B cell (primary cell): ENCODE data around the gene TNRC6B. TPM values are rescaled to one million over a fixed set of nuclear protein-coding genes. Genes with fewer than 3 reads are reported as not detected.

Source experiments
- ATAC-seq: fragments of 200-7000 bp; cut with Tn5 transposase; one replicate; pipeline ENCODE4 v1.10.0; 2021; ENCODE audit warnings: low read depth, mild to moderate bottlenecking, moderate number of reproducible peaks, moderate library complexity
- CTCF ChIA-PET: fragments of 350-600 bp; sonication (Branson Sonifier 250); formaldehyde crosslinking; loops from one replicate; lab custom pipeline; 2021; ENCODE audit warnings: antibody characterized with exemption, inconsistent platforms; lab: Charles Lee
- POLR2A ChIA-PET: fragments of 350-600 bp; sonication (Branson Sonifier 250); formaldehyde crosslinking; loops from one replicate; lab custom pipeline; 2021; ENCODE audit warnings: antibody characterized with exemption; lab: Charles Lee
- DNase-seq: peaks from one replicate; pipeline ENCODE4 v3.0.0; 2013
- H2AFZ ChIP-seq: 2 replicates; pipeline ENCODE4 v1.6.1; 2012; ENCODE audit warnings: mild to moderate bottlenecking, low read depth, low read length; ENCODE audit not compliant: insufficient read depth, poor library complexity, severe bottlenecking
- H3K27ac ChIP-seq, 2 donors: 1 replicate in 1 of 2; 2 replicates in 1 of 2; pipeline ENCODE4 v1.5.1; 2012 to 2013; ENCODE audit warnings: low read length in 2 of 2, mild to moderate bottlenecking in 2 of 2, moderate library complexity in 1 of 2
- H3K27me3 ChIP-seq, 4 experiments: fragments of 200-600 bp in 1 of 4; sonication (generic) in 1 of 4; replicated peaks in 1 of 4; 1 replicate in 2 of 4; 2 replicates in 2 of 4; pipeline versions ENCODE4 v1.6.1 to v1.7.0; 2013 to 2016; ENCODE audit warnings: low read length in 3 of 4, mild to moderate bottlenecking in 2 of 4, mixed read lengths in 1 of 4, moderate library complexity in 1 of 4; ENCODE audit not compliant: insufficient read depth in 4 of 4, control insufficient read depth in 3 of 4; ENCODE audit errors: control extremely low read depth in 1 of 4
- H3K36me3 ChIP-seq, 2 experiments: replicated peaks in 1 of 2; 1 replicate in 1 of 2; 2 replicates in 1 of 2; pipeline versions ENCODE4 v1.6.1 to v1.7.1; 2013; ENCODE audit warnings: low read length in 1 of 2; ENCODE audit not compliant: insufficient read depth in 2 of 2, control insufficient read depth in 1 of 2; ENCODE audit errors: control extremely low read depth in 1 of 2, extremely low read depth in 1 of 2
- H3K4me1 ChIP-seq, 2 donors: fragments of 200-600 bp in 1 of 2; sonication (generic) in 1 of 2; 1 replicate in 1 of 2; 2 replicates in 1 of 2; pipeline versions ENCODE4 v1.5.1 to v1.6.1; 2013 to 2017; ENCODE audit warnings: low read length in 2 of 2; ENCODE audit not compliant: control insufficient read depth in 2 of 2, insufficient read depth in 2 of 2
- H3K4me2 ChIP-seq: replicated peaks from 2 replicates; pipeline ENCODE3; 2012; ENCODE audit warnings: mild to moderate bottlenecking, low read depth, low read length; ENCODE audit not compliant: poor library complexity, severe bottlenecking
- H3K4me3 ChIP-seq, 5 experiments: fragments of 200-600 bp in 1 of 5; sonication (generic) in 1 of 5; 1 replicate in 3 of 5; 2 replicates in 2 of 5; pipeline versions ENCODE4 v1.5.1 to v1.7.0; 2011 to 2016; ENCODE audit warnings: low read length in 4 of 5, mild to moderate bottlenecking in 4 of 5, low read depth in 2 of 5, control low read depth in 1 of 5, moderate library complexity in 1 of 5; ENCODE audit not compliant: insufficient read depth in 1 of 5; ENCODE audit errors: control extremely low read depth in 1 of 5, extremely low read depth in 1 of 5
- H3K79me2 ChIP-seq: fragments of 200-600 bp; sonication (generic); one replicate; pipeline ENCODE4 v1.6.0; 2016; ENCODE audit warnings: low read length; ENCODE audit not compliant: control insufficient read depth, insufficient read depth
- H3K9ac ChIP-seq: fragments of 200-600 bp; sonication (generic); 2 replicates; pipeline ENCODE4 v1.6.1; 2017; ENCODE audit warnings: mild to moderate bottlenecking, low read length, moderate library complexity
- H3K9me3 ChIP-seq, 3 donors: one replicate each; pipeline versions ENCODE4 v1.6.1 to v1.7.1; 2013; ENCODE audit warnings: low read length in 2 of 3; ENCODE audit not compliant: control insufficient read depth in 2 of 3, insufficient read depth in 1 of 3; ENCODE audit errors: control extremely low read depth in 1 of 3
- H4K20me1 ChIP-seq: 2 replicates; pipeline ENCODE4 v1.6.0; 2012; ENCODE audit warnings: mild to moderate bottlenecking, low read length; ENCODE audit not compliant: insufficient read depth, control insufficient read depth, poor library complexity, severe bottlenecking
- H3K27ac Mint-ChIP-seq: one replicate; pipeline ENCODE4 v1.8.0; 2021; ENCODE audit warnings: mixed read lengths
- H3K27me3 Mint-ChIP-seq: one replicate; pipeline ENCODE4 v1.8.0; 2021; ENCODE audit warnings: mixed read lengths
- H3K4me1 Mint-ChIP-seq: one replicate; pipeline ENCODE4 v1.8.0; 2021; ENCODE audit warnings: mixed read lengths
- H3K4me3 Mint-ChIP-seq: one replicate; pipeline ENCODE4 v1.8.0; 2021; ENCODE audit warnings: mixed read lengths
- H3K9me3 Mint-ChIP-seq: one replicate; pipeline ENCODE4 v1.8.0; 2022; ENCODE audit warnings: mixed read lengths; ENCODE audit not compliant: insufficient read depth
- EZH2 ChIP-seq: IDR thresholded peaks from 2 replicates; pipeline ENCODE4 v1.6.1; 2012; ENCODE audit warnings: borderline replicate concordance, low read depth, mild to moderate bottlenecking, moderate library complexity, low read length; ENCODE audit not compliant: insufficient read depth, poor library complexity, severe bottlenecking
- WGBS: methylation state at CpG from one replicate; pipeline ENCODE4 v1.1.5; 2013; ENCODE audit warnings: missing lambda C conversion rate; ENCODE audit not compliant: insufficient coverage; 5-methylcytosine and 5-hydroxymethylcytosine counted together
- intact Hi-C: fragments of 100-400 bp; cut with micrococcal nuclease; formaldehyde crosslinking; loops from one replicate; pipeline ENCODE4 v1.10.0; 2022
- polyA plus RNA-seq: library from polyadenylated mRNA; depleted of rRNA; stranded (reverse); fragments of >200 nt; gene quantifications from 2 replicates; pipeline ENCODE4 v1.2.3, GENCODE V29; 2012
- total RNA-seq, 2 donors: library from RNA; stranded (reverse); fragments of 120-200 nt in 1 of 2; gene quantifications; 1 replicate in 1 of 2; 2 replicates in 1 of 2; pipeline versions ENCODE4 v1.2.3 to v1.2.4, GENCODE V29; 2013 to 2022
- TF ChIP-seq, protein P1 (sequence below): fragments of 200-600 bp; IDR thresholded peaks from one replicate; pipeline ENCODE4 v1.8.0; 2022; ENCODE audit warnings: antibody characterized with exemption, mild to moderate bottlenecking

TNRC6B gene
- total and polyA plus RNA-seq, 2 donors (not counting 1 experiment from before 2014, with no cell fraction given): 28.8 to 210 TPM

DNA sequence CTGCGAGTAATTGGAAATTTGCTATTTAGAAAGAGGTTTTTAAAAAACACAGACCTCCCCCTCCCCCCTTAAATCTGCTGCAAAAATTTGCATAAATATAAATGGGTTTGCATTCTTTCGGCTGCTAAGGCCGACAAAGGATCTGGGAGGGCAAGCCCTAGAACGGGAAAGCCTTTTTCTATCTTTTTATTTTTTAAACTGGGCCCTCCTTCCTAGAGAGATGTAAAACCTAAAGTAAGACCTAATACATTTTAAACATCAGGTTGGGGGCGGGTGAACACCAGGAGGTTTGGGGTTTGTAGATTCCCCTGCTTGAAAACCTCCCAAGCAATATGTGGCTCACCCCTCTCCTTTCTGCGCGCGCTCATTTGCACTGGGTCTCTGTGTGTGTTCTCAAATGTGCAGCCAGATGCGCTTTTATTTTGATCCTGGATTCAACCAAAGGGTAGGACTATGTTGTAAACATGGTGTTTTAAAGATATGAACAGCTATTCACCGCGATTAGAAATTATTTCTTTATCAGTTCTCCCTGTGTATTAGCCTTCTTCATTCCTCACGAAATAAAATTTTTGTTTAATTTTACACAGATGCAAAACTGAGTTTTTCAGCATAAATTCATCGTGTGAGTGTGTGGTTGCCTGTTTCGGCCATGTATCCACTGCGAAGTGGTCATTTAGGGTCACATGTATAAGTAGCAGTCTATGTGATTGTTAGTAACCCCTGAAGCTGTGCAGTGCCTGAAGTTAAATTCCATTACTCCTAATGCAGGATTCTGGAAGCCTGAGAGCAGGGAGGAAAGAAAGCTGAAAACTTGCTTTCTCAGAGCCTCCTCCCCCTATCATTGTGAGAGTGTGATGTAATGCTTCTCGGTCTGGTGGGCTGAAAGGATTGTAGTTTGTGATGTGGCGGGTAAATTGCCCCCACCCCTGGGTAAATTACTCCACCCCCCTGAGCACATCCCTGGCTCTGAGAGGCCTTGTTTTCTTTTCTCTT is 988 bp downstream of the TNRC6B start:
- intact Hi-C loops: loop anchor here (5.0 kb wide), 3 partner anchors 646 to 1306 kb away; partner anchors contain the start of genes CBX6, RANGAP1 and RPS19BP1
- H3K4me2 ChIP-seq: peak overlapping the region; percentile 97
- DNase-seq (peak; percentile 62), ATAC-seq (peak; percentile 23)
- 0% methylated on average over 3 of the region's 17 CpGs for WGBS
- H3K79me2 ChIP-seq: peaks cover 84% of the 10 kb centered on the region
- Mint-ChIP-seq H3K27me3 (no peaks in the 10 kb centered on the region), H3K4me3 (peak overlapping the region; percentile 84), H3K27ac (peak overlapping the region; percentile 84), H3K9me3 (no peaks in the 10 kb centered on the region), H3K4me1 (peaks cover 66% of the 10 kb centered on the region)
- H3K27ac ChIP-seq: peak overlapping the region; percentile 39 to 79
- peak overlapping the region; percentile 50 for H2AFZ ChIP-seq
- peaks cover 35% of the 10 kb centered on the region for H4K20me1 ChIP-seq
- H3K36me3 ChIP-seq: peaks cover 0 to 9% of the 10 kb centered on the region in 2 experiments
- H3K4me3 ChIP-seq: peak overlapping the region; percentile 56 to 100 (median 72)
- peak overlapping the region; percentile 91 for H3K9ac ChIP-seq
- no peaks in the 10 kb centered on the region for H3K9me3 ChIP-seq
- CTCF ChIA-PET: no interaction called here
- TF ChIP-seq EZH2: no peak
- TF ChIP-seq, protein P1, sequence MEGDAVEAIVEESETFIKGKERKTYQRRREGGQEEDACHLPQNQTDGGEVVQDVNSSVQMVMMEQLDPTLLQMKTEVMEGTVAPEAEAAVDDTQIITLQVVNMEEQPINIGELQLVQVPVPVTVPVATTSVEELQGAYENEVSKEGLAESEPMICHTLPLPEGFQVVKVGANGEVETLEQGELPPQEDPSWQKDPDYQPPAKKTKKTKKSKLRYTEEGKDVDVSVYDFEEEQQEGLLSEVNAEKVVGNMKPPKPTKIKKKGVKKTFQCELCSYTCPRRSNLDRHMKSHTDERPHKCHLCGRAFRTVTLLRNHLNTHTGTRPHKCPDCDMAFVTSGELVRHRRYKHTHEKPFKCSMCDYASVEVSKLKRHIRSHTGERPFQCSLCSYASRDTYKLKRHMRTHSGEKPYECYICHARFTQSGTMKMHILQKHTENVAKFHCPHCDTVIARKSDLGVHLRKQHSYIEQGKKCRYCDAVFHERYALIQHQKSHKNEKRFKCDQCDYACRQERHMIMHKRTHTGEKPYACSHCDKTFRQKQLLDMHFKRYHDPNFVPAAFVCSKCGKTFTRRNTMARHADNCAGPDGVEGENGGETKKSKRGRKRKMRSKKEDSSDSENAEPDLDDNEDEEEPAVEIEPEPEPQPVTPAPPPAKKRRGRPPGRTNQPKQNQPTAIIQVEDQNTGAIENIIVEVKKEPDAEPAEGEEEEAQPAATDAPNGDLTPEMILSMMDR: no peak
- POLR2A ChIA-PET: interaction anchor here (0.6 to 0.9 kb wide), 2 partner anchors 8 to 134 kb away, joined by 3 read pairs; no protein-coding TSS in a partner anchor
- H3K27me3 ChIP-seq: no peaks in the 10 kb centered on the region
- peaks cover 48% of the 10 kb centered on the region in 2 donors for H3K4me1 ChIP-seq
